BE2C (cell line): ENCODE data around the gene DAG1.

ENCODE experiments used
- DNase-seq: peaks from one replicate; pipeline ENCODE4 v3.0.0-alpha.2; 2020
- H3K27me3 ChIP-seq: fragments of 250-450 bp; sonication (Bioruptor Pico); 2 replicates; pipeline ENCODE4 v1.5.1; 2020; ENCODE audit warnings: mild to moderate bottlenecking
- H3K36me3 ChIP-seq: fragments of 250-450 bp; sonication (Bioruptor Pico); 2 replicates; pipeline ENCODE4 v1.5.1; 2020; ENCODE audit warnings: mild to moderate bottlenecking
- H3K4me1 ChIP-seq: fragments of 250-450 bp; sonication (Bioruptor Pico); 2 replicates; pipeline ENCODE4 v1.5.1; 2020
- H3K4me3 ChIP-seq: 2 replicates; pipeline ENCODE4 v1.5.1; 2011; ENCODE audit warnings: low read depth, low read length
- H3K9me3 ChIP-seq: fragments of 250-450 bp; sonication (Bioruptor Pico); 2 replicates; pipeline ENCODE4 v1.5.1; 2020
- CTCF ChIP-seq: IDR thresholded peaks from 2 replicates; pipeline ENCODE4 v1.5.1; 2012; ENCODE audit warnings: mild to moderate bottlenecking, low read depth, low read length

The DAG1 gene

DNA sequence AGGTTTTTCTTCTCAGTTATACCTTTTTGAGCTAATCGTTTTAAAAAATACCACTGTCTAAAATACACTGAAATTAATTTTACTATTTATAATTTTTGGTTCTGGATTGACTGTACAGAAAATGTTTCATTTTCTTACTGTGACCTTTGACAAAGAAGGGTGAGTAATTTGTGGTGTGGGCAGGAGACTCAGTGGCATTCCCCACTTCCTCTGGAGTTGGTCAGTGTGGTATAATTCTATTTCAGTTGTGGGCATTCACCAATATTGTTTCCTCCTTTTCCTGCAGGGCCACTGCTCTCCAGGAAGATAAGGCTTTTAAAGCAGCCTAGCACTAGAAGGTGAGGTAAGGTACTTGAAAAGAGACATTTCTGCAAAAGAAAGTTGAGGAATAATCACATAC, 6.5 kb downstream of the DAG1 start:
- no peaks in the 10 kb centered on the region for H3K9me3 ChIP-seq
- DNase-seq, result no peak
- no peak for TF ChIP-seq CTCF
- H3K4me3 ChIP-seq, result no peak overlapping the region
- H3K36me3 ChIP-seq, result no peaks in the 10 kb centered on the region
- H3K4me1 ChIP-seq, result no peaks in the 10 kb centered on the region
- no peaks in the 10 kb centered on the region for H3K27me3 ChIP-seq

DNA sequence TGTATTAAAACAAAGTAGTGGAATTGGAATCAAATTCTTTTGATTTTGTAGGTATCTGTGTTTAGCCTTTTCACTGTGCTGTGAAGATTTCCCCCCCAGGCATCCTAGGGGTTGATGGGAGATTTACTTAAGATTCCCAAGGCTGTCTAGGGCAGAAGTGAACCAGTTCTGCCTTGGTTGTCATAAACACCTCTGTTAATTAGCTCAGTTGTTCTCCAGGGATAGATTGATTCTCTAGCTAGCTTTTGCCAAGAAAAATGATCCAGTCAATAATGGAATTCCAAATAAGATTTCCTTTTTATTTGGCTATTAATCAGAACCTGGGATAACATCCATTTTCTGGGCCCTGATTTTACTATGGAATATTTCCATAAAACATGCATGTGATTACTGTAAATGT, 12.7 kb downstream of the DAG1 start:
- H3K4me3 ChIP-seq, result no peak overlapping the region
- no peaks in the 10 kb centered on the region for H3K4me1 ChIP-seq
- H3K27me3 ChIP-seq, result no peaks in the 10 kb centered on the region
- H3K9me3 ChIP-seq, result no peaks in the 10 kb centered on the region
- no peaks in the 10 kb centered on the region for H3K36me3 ChIP-seq
- no peak for TF ChIP-seq CTCF
- DNase-seq, result no peak

DNA sequence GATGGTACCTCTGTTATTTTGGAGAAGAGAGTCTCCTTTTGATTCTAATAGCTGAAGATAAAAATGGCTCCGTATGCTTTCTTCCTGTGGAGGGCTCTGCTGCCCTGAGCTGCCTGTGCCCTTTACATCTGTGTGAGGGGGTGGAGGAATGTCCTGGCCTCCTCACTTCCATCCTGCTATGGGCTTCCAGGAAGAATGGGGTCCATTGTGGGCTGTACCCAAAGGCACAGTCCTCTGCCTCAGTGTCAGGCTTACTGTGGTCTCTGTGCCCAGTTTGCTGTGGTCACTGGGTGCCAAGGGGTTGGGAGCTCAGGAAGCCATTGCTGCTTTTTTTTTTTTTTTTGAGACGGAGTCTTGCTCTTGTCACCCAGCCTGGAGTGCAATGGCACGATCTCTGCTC, 14.4 kb downstream of the DAG1 start:
- H3K9me3 ChIP-seq, result no peaks in the 10 kb centered on the region

GRCh38 chr3:49489247-49489646, 19.2 kb downstream of the DAG1 start:
- TF ChIP-seq CTCF, result no peak
- Histone ChIP-seq H3K27me3 (no peaks in the 10 kb centered on the region), H3K9me3 (no peaks in the 10 kb centered on the region), H3K4me3 (no peak overlapping the region), H3K36me3 (no peaks in the 10 kb centered on the region), H3K4me1 (no peaks in the 10 kb centered on the region)
- DNase-seq, result no peak

More for the DNA sequence above, 14.4 kb downstream of the DAG1 start:
- no peak for DNase-seq
- TF ChIP-seq CTCF, result no peak
- no peaks in the 10 kb centered on the region for H3K36me3 ChIP-seq
- no peaks in the 10 kb centered on the region for H3K27me3 ChIP-seq
- no peak overlapping the region for H3K4me3 ChIP-seq
- no peaks in the 10 kb centered on the region for H3K4me1 ChIP-seq

GRCh38 chr3:49492969-49493368, 22.9 kb downstream of the DAG1 start:
- no peaks in the 10 kb centered on the region for H3K36me3 ChIP-seq

DNA sequence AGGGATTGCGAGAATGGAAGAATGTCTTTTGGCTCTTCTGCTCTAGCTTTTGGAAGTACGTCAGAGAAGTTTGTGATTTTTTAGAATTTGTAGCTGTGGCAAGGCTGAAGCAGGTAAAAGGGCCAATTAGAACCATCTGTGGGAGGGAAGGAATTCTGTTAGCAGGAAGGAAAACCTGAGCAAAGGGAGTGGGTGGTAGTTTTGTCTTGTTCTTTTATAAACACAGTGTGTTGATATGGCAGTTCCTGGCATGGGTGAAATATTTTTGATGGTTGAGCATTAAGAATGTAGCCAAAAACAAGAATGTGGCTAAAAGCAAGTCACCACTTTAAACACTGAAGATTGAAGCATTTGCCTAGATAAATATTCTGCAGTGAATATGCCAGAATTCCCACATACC, 23.8 kb downstream of the DAG1 start:
- no peak for DNase-seq
- H3K9me3 ChIP-seq, result no peaks in the 10 kb centered on the region
- no peak for TF ChIP-seq CTCF
- no peaks in the 10 kb centered on the region for H3K4me1 ChIP-seq
- no peaks in the 10 kb centered on the region for H3K27me3 ChIP-seq
- H3K36me3 ChIP-seq, result no peaks in the 10 kb centered on the region
- no peak overlapping the region for H3K4me3 ChIP-seq

More at GRCh38 chr3:49492969-49493368, 22.9 kb downstream of the DAG1 start:
- H3K9me3 ChIP-seq, result no peaks in the 10 kb centered on the region
- DNase-seq, result no peak
- no peak overlapping the region for H3K4me3 ChIP-seq
- no peaks in the 10 kb centered on the region for H3K27me3 ChIP-seq
- no peak for TF ChIP-seq CTCF
- H3K4me1 ChIP-seq, result no peaks in the 10 kb centered on the region
